Stromal cell of bone marrow (primary cell): ENCODE measurements around the gene IL15RA.
"Not testable (repeated sequence)": the region's sequence is repeated elsewhere in the genome, so short reads cannot be mapped to it uniquely, and the experiment has no call there.

Source experiments
- DNase-seq: peaks from one replicate; pipeline ENCODE4 v3.0.0-alpha.2; 2012; ENCODE audit warnings: low read depth

IL15RA gene

GRCh38 chr10:5949009-5949759, 28.2 kb downstream of the IL15RA start:
- DNase-seq: peak; percentile 36

- DNase-seq: no peak
These were observed 29.1 kb downstream of the IL15RA start for GRCh38 chr10:5948208-5948585.

GRCh38 chr10:5947471-5948207, 29.7 kb downstream of the IL15RA start:
- no peak for DNase-seq

- DNase-seq: no peak
These were observed 30.6 kb downstream of the IL15RA start for GRCh38 chr10:5946786-5947185.

- not testable (repeated sequence) for DNase-seq
These were observed 30.9 kb downstream of the IL15RA start for GRCh38 chr10:5946419-5946775.

- peak; percentile 88 for DNase-seq
These were observed 31.6 kb downstream of the IL15RA start for GRCh38 chr10:5945561-5946418.

- DNase-seq: no peak
These were observed 32.2 kb downstream of the IL15RA start for GRCh38 chr10:5945190-5945509.

GRCh38 chr10:5944389-5945189, 32.8 kb downstream of the IL15RA start:
- peak; percentile 100 for DNase-seq

- peak; percentile 33 for DNase-seq
These were observed 33.8 kb downstream of the IL15RA start for GRCh38 chr10:5943536-5943935.

GRCh38 chr10:5942474-5942873, 34.9 kb downstream of the IL15RA start:
- no peak for DNase-seq

- DNase-seq: no peak
These were observed 35.3 kb downstream of the IL15RA start for GRCh38 chr10:5942001-5942400.

- no peak for DNase-seq
These were observed 35.8 kb downstream of the IL15RA start for GRCh38 chr10:5941579-5941978.

- DNase-seq: no peak
These were observed 36.5 kb downstream of the IL15RA start for GRCh38 chr10:5940807-5941218.

- no peak for DNase-seq
These were observed 39.1 kb downstream of the IL15RA start for GRCh38 chr10:5938291-5938690.

- DNase-seq: no peak
These were observed 40.3 kb downstream of the IL15RA start for GRCh38 chr10:5937016-5937415.

- DNase-seq: no peak
These were observed 41.7 kb downstream of the IL15RA start for GRCh38 chr10:5935628-5936027.

GRCh38 chr10:5933909-5934546, 43.3 kb downstream of the IL15RA start:
- no peak for DNase-seq

GRCh38 chr10:5932345-5932744, 45.0 kb downstream of the IL15RA start:
- DNase-seq: no peak

GRCh38 chr10:5930272-5930671, 47.1 kb downstream of the IL15RA start:
- no peak for DNase-seq

- no peak for DNase-seq
These were observed 47.9 kb downstream of the IL15RA start for GRCh38 chr10:5929442-5929841.

GRCh38 chr10:5927306-5927705, 50.0 kb downstream of the IL15RA start:
- DNase-seq: peak; percentile 81

- no peak for DNase-seq
These were observed 52.5 kb downstream of the IL15RA start for GRCh38 chr10:5924889-5925288.
